Liver (tissue), 9 donors: ENCODE data around the gene ZNF831. TPM values are rescaled to one million over a fixed set of nuclear protein-coding genes. Genes with fewer than 3 reads are reported as not detected.

Experiments
- DNase-seq: peaks from one replicate; pipeline ENCODE4 v3.0.0-alpha.2; 2017; ENCODE audit warnings: low spot score
- H3K27ac ChIP-seq, 2 donors: one replicate each; pipeline ENCODE4 v1.7.0; 2013; ENCODE audit warnings: inconsistent platforms in 2 of 2, low read length in 2 of 2, control low read depth in 1 of 2, low read depth in 1 of 2, mild to moderate bottlenecking in 1 of 2
- H3K27me3 ChIP-seq, 4 donors: one replicate each; pipeline versions ENCODE4 v1.6.1 to v1.7.0; 2013; ENCODE audit warnings: low read length in 3 of 4, inconsistent platforms in 1 of 4, mild to moderate bottlenecking in 1 of 4, moderate library complexity in 1 of 4; ENCODE audit not compliant: control insufficient read depth in 4 of 4, insufficient read depth in 4 of 4
- H3K36me3 ChIP-seq, 4 donors: one replicate each; pipeline versions ENCODE4 v1.6.1 to v1.7.0; 2013; ENCODE audit warnings: low read length in 3 of 4, mild to moderate bottlenecking in 3 of 4, low read depth in 1 of 4, moderate library complexity in 1 of 4; ENCODE audit not compliant: control insufficient read depth in 4 of 4, insufficient read depth in 3 of 4
- H3K4me1 ChIP-seq, 4 donors: one replicate each; pipeline versions ENCODE4 v1.6.1 to v1.7.0; 2013; ENCODE audit warnings: low read length in 3 of 4, mild to moderate bottlenecking in 3 of 4, moderate library complexity in 1 of 4; ENCODE audit not compliant: control insufficient read depth in 4 of 4, insufficient read depth in 4 of 4
- H3K4me3 ChIP-seq, 3 donors: one replicate each; pipeline versions ENCODE4 v1.6.1 to v1.7.0; 2013; ENCODE audit warnings: low read length in 3 of 3, control low read depth in 1 of 3, low read depth in 1 of 3, mild to moderate bottlenecking in 1 of 3
- H3K9ac ChIP-seq, 2 donors: one replicate each; pipeline ENCODE4 v1.7.0; 2013; ENCODE audit warnings: low read length in 2 of 2, mild to moderate bottlenecking in 2 of 2, moderate library complexity in 2 of 2, control low read depth in 1 of 2, low read depth in 1 of 2
- H3K9me3 ChIP-seq, 4 donors: one replicate each; pipeline versions ENCODE4 v1.6.1 to v1.7.0; 2013; ENCODE audit warnings: low read length in 3 of 4; ENCODE audit not compliant: control insufficient read depth in 4 of 4
- EGR1 ChIP-seq, 2 donors: IDR thresholded peaks; 2 replicates each; pipeline ENCODE4 v1.6.1; 2016 to 2018; ENCODE audit warnings: antibody characterized with exemption in 2 of 2, low read depth in 2 of 2
- FOXA1 ChIP-seq: IDR thresholded peaks from 2 replicates; pipeline ENCODE4 v1.6.1; 2016; ENCODE audit warnings: antibody characterized with exemption
- FOXA2 ChIP-seq: IDR thresholded peaks from 2 replicates; pipeline ENCODE4 v1.6.1; 2016; ENCODE audit warnings: antibody characterized with exemption
- GABPA ChIP-seq, 2 donors: IDR thresholded peaks in 1 of 2; conservative IDR thresholded peaks in 1 of 2; 2 replicates each; pipeline ENCODE4 v1.6.1; 2016; ENCODE audit warnings: antibody characterized with exemption in 2 of 2, mild to moderate bottlenecking in 1 of 2, moderate library complexity in 1 of 2
- HNF4A ChIP-seq, 2 donors: conservative IDR thresholded peaks; 2 replicates each; pipeline ENCODE4 v1.6.1; 2016; ENCODE audit warnings: antibody characterized with exemption in 2 of 2, mild to moderate bottlenecking in 2 of 2
- HNF4G ChIP-seq: IDR thresholded peaks from 2 replicates; pipeline ENCODE4 v1.6.1; 2016; ENCODE audit warnings: antibody characterized with exemption
- JUND ChIP-seq, 2 donors: IDR thresholded peaks; 2 replicates each; pipeline ENCODE4 v1.6.1; 2016; ENCODE audit warnings: antibody characterized with exemption in 2 of 2
- MAX ChIP-seq: IDR thresholded peaks from 2 replicates; pipeline ENCODE4 v1.6.1; 2016; ENCODE audit warnings: antibody characterized with exemption
- NR2F2 ChIP-seq: IDR thresholded peaks from 2 replicates; pipeline ENCODE4 v1.6.1; 2016; ENCODE audit warnings: antibody characterized with exemption
- REST ChIP-seq: IDR thresholded peaks from 2 replicates; pipeline ENCODE4 v1.6.1; 2016; ENCODE audit warnings: antibody characterized with exemption, mild to moderate bottlenecking
- RXRA ChIP-seq, 2 donors: IDR thresholded peaks; 2 replicates each; pipeline ENCODE4 v1.6.1; 2017 to 2018; ENCODE audit warnings: antibody characterized with exemption in 2 of 2, mild to moderate bottlenecking in 1 of 2
- SP1 ChIP-seq: IDR thresholded peaks from 2 replicates; pipeline ENCODE4 v1.6.1; 2018; ENCODE audit warnings: antibody characterized with exemption, mild to moderate bottlenecking
- TAF1 ChIP-seq: conservative IDR thresholded peaks from 2 replicates; pipeline ENCODE4 v1.6.1; 2016; ENCODE audit warnings: antibody characterized with exemption, mild to moderate bottlenecking
- YY1 ChIP-seq: IDR thresholded peaks from 2 replicates; pipeline ENCODE4 v1.6.1; 2016; ENCODE audit warnings: antibody characterized with exemption, mild to moderate bottlenecking
- WGBS: extraction: QIAGEN DNeasy Blood & Tissue Kit; methylation state at CpG from one replicate; pipeline ENCODE4 v1.1.7; 2013; 5-methylcytosine and 5-hydroxymethylcytosine counted together
- polyA plus RNA-seq, 2 donors: library from polyadenylated mRNA; stranded (reverse) in 1 of 2; unstranded in 1 of 2; fragments of 200-250 nt in 1 of 2; fragments of >200 nt in 1 of 2; fragmentation: Nextera tagmentation in 1 of 2; extraction: Ambion mirVana in 1 of 2; gene quantifications; one replicate each; pipeline versions ENCODE4 v1.2.1 to v1.2.3, GENCODE V29; 2013 to 2015
- total RNA-seq, 2 donors: library from RNA; depleted of rRNA; stranded (reverse); fragments of >200 nt; gene quantifications; one replicate each; pipeline ENCODE4 v1.2.3, GENCODE V29; 2014
- TF ChIP-seq, protein P1 (sequence below): fragments of 150-350 bp; IDR thresholded peaks from 2 replicates; pipeline ENCODE4 v1.5.1; 2017; ENCODE audit warnings: improper control_type of control experiment, low read depth, low read length; ENCODE audit not compliant: missing input control
- TF ChIP-seq, protein P2 (sequence below): IDR thresholded peaks from 2 replicates; pipeline ENCODE4 v1.6.1; 2016; ENCODE audit warnings: antibody characterized with exemption
- donor health status: healthy.
- donor health status: healthy.
- donor health status: healthy.
- donor health status: healthy.
- donor health status: healthy.

Gene ZNF831
- total and polyA plus RNA-seq, 4 donors, result 0.06 to 0.75 (median 0.13) TPM

GRCh38 chr20:59247731-59248684 is 84.4 kb downstream of the ZNF831 start:
- Histone ChIP-seq H3K9ac (no peak overlapping the region), H3K4me3 (no peak overlapping the region), H3K36me3 (no peaks in the 10 kb centered on the region), H3K4me1 (peaks cover 0 to 1% (median 0%) of the 10 kb centered on the region in 4 donors), H3K27ac (no peak overlapping the region), H3K9me3 (no peaks in the 10 kb centered on the region), H3K27me3 (peaks cover 0 to 2% (median under 1%) of the 10 kb centered on the region in 4 donors)
- TF ChIP-seq YY1 (no peak), MAX (no peak), JUND (IDR thresholded peaks at IDR 0.05) (no peak), HNF4G (no peak), TAF1 (no peak), REST (no peak), EGR1 (IDR thresholded peaks at IDR 0.05; ENCODE audit: low read depth in 2 of 2) (no peak), FOXA1 (no peak), HNF4A (conservative IDR thresholded peaks at IDR 0.05) (no peak), NR2F2 (no peak), FOXA2 (no peak)
- TF ChIP-seq, protein P1, sequence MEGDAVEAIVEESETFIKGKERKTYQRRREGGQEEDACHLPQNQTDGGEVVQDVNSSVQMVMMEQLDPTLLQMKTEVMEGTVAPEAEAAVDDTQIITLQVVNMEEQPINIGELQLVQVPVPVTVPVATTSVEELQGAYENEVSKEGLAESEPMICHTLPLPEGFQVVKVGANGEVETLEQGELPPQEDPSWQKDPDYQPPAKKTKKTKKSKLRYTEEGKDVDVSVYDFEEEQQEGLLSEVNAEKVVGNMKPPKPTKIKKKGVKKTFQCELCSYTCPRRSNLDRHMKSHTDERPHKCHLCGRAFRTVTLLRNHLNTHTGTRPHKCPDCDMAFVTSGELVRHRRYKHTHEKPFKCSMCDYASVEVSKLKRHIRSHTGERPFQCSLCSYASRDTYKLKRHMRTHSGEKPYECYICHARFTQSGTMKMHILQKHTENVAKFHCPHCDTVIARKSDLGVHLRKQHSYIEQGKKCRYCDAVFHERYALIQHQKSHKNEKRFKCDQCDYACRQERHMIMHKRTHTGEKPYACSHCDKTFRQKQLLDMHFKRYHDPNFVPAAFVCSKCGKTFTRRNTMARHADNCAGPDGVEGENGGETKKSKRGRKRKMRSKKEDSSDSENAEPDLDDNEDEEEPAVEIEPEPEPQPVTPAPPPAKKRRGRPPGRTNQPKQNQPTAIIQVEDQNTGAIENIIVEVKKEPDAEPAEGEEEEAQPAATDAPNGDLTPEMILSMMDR, result no peak
- TF ChIP-seq, protein P2, sequence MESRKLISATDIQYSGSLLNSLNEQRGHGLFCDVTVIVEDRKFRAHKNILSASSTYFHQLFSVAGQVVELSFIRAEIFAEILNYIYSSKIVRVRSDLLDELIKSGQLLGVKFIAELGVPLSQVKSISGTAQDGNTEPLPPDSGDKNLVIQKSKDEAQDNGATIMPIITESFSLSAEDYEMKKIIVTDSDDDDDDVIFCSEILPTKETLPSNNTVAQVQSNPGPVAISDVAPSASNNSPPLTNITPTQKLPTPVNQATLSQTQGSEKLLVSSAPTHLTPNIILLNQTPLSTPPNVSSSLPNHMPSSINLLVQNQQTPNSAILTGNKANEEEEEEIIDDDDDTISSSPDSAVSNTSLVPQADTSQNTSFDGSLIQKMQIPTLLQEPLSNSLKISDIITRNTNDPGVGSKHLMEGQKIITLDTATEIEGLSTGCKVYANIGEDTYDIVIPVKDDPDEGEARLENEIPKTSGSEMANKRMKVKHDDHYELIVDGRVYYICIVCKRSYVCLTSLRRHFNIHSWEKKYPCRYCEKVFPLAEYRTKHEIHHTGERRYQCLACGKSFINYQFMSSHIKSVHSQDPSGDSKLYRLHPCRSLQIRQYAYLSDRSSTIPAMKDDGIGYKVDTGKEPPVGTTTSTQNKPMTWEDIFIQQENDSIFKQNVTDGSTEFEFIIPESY, result no peak
- WGBS, result 71% methylated on average over 4 of the region's 4 CpGs
- no peak for DNase-seq

GRCh38 chr20:59250293-59250692 is 86.7 kb downstream of the ZNF831 start:
- Histone ChIP-seq H3K4me3 (no peak overlapping the region), H3K9ac (no peak overlapping the region), H3K9me3 (no peaks in the 10 kb centered on the region), H3K27me3 (peaks cover 0 to 2% (median 0%) of the 10 kb centered on the region in 4 donors), H3K27ac (no peak overlapping the region), H3K4me1 (peaks cover 0 to 1% (median 0%) of the 10 kb centered on the region in 4 donors), H3K36me3 (no peaks in the 10 kb centered on the region)
- WGBS, result 80% methylated on average over 6 of the region's 6 CpGs
- no peak for DNase-seq
- TF ChIP-seq MAX, result no peak
- TF ChIP-seq YY1, result no peak
- no peak for TF ChIP-seq NR2F2
- no peak for TF ChIP-seq HNF4G
- no peak for TF ChIP-seq TAF1
- no peak for TF ChIP-seq SP1
- TF ChIP-seq, protein P1, result no peak
- no peak for TF ChIP-seq RXRA (IDR thresholded peaks at IDR 0.05)
- TF ChIP-seq JUND (IDR thresholded peaks at IDR 0.05), result no peak
- no peak for TF ChIP-seq GABPA (IDR thresholded peaks at IDR 0.05 in 1 of 2, conservative IDR thresholded peaks at IDR 0.05 in 1 of 2)
